ENCODE results near the gene TMED1. TPM values are rescaled to one million over a fixed set of nuclear protein-coding genes. Genes with fewer than 3 reads are reported as not detected.

The TMED1 gene
- total RNA-seq, 1 experiment from 2014 or later = 26.3 TPM

DNA sequence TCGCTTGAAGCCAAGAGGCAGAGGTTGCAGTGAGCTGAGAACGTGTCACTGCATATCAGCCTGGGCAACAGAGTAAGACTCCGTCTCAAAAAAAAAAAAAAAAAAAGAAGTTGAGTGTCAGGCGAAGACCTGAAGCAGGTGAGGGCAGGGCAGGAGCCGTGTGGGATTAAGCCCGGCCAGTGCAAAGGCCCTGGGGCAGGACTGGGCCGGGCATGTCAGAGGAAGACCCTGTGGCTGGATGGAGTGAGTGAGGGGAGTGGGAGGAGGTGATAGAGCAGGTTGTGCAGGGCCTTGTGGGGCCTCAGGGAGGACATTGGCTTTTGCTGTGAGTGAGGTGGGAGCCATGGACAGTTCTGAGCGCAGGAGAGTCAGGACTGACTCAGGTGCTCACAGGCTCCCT is 47.9 kb downstream of the TMED1 start:
- H3K9me3 ChIP-seq (ENCODE audit: control insufficient read depth in 1 of 2, insufficient read depth in 1 of 2, low read depth in 1 of 2, low read length in 2 of 2) = no peaks in the 10 kb centered on the region
- H3K4me1 ChIP-seq (ENCODE audit: control insufficient read depth in 1 of 2, insufficient read depth in 2 of 2, low read length in 2 of 2) = no peaks in the 10 kb centered on the region
- intact Hi-C loops (cut with micrococcal nuclease) = no loop called here
- H3K36me3 ChIP-seq (ENCODE audit: control insufficient read depth in 1 of 2, insufficient read depth in 2 of 2, low read length in 2 of 2) = peaks cover 32 to 49% of the 10 kb centered on the region in 2 experiments; a peak in 3 of 4 replicates
- H4K20me1 ChIP-seq (ENCODE audit: insufficient read depth) = no peaks in the 10 kb centered on the region
- H3K79me2 ChIP-seq (ENCODE audit: insufficient read depth, low read length) = no peaks in the 10 kb centered on the region
- H3K27me3 ChIP-seq (ENCODE audit: insufficient read depth, low read length) = no peaks in the 10 kb centered on the region
- no peak for DNase-seq (ENCODE audit: low read depth, low spot score)
- H3K27ac ChIP-seq (ENCODE audit: low read depth, low read length) = no peak overlapping the region
- H3K4me3 ChIP-seq (replicated peaks in 1 of 2; ENCODE audit: low read depth in 1 of 2, low read length in 2 of 2) = no peak overlapping the region
- TF ChIP-seq, protein P1, sequence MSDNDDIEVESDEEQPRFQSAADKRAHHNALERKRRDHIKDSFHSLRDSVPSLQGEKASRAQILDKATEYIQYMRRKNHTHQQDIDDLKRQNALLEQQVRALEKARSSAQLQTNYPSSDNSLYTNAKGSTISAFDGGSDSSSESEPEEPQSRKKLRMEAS (IDR thresholded peaks at IDR 0.05) = no peak
- TF ChIP-seq FOSL1 (IDR thresholded peaks at IDR 0.05; ENCODE audit: low read depth) = no peak
- no peak for TF ChIP-seq POLR2A (IDR thresholded peaks at IDR 0.05; ENCODE audit: borderline replicate concordance, extremely low read depth, insufficient read depth, insufficient read length)
- TF ChIP-seq, protein P2, sequence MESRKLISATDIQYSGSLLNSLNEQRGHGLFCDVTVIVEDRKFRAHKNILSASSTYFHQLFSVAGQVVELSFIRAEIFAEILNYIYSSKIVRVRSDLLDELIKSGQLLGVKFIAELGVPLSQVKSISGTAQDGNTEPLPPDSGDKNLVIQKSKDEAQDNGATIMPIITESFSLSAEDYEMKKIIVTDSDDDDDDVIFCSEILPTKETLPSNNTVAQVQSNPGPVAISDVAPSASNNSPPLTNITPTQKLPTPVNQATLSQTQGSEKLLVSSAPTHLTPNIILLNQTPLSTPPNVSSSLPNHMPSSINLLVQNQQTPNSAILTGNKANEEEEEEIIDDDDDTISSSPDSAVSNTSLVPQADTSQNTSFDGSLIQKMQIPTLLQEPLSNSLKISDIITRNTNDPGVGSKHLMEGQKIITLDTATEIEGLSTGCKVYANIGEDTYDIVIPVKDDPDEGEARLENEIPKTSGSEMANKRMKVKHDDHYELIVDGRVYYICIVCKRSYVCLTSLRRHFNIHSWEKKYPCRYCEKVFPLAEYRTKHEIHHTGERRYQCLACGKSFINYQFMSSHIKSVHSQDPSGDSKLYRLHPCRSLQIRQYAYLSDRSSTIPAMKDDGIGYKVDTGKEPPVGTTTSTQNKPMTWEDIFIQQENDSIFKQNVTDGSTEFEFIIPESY (IDR thresholded peaks at IDR 0.05; ENCODE audit: extremely low read depth, insufficient replicate concordance, low read length) = no peak
- TF ChIP-seq ATF3 (IDR thresholded peaks at IDR 0.05) = no peak
- no peak for TF ChIP-seq ZFX (IDR thresholded peaks at IDR 0.05)
- TF ChIP-seq SP1 (IDR thresholded peaks at IDR 0.05; ENCODE audit: low read depth) = no peak
- no peak for TF ChIP-seq EZH2phosphoT487 (IDR thresholded peaks at IDR 0.05; ENCODE audit: borderline replicate concordance)
- TF ChIP-seq SRF (IDR thresholded peaks at IDR 0.05; ENCODE audit: low read depth) = no peak
- TF ChIP-seq ELF1 (IDR thresholded peaks at IDR 0.05; ENCODE audit: borderline replicate concordance, low read depth) = no peak
- TF ChIP-seq CTCF (IDR thresholded peaks at IDR 0.05 in 2 of 3, conservative IDR thresholded peaks at IDR 0.05 in 1 of 3; ENCODE audit: borderline replicate concordance in 1 of 3, insufficient read depth in 1 of 3, low read depth in 2 of 3, low read length in 2 of 3) = no peak
- TF ChIP-seq REST (IDR thresholded peaks at IDR 0.05; ENCODE audit: low read depth) = no peak
- TF ChIP-seq ZNF274 (IDR thresholded peaks at IDR 0.05; ENCODE audit: low read depth, low read length) = no peak
- TF ChIP-seq EZH2 (IDR thresholded peaks at IDR 0.05) = no peak
- no peak for TF ChIP-seq SIN3A (IDR thresholded peaks at IDR 0.05; ENCODE audit: low read depth)
- no peak for TF ChIP-seq CBX3 (IDR thresholded peaks at IDR 0.05; ENCODE audit: low read depth)
- no peak for TF ChIP-seq JUND (IDR thresholded peaks at IDR 0.05)
- no peak for TF ChIP-seq RAD21 (IDR thresholded peaks at IDR 0.05; ENCODE audit: low read depth)
- BruUV-seq (replicated peaks) = no TSS peak
- no peak overlapping the region for H2AFZ ChIP-seq (ENCODE audit: low read depth, low read length, poor library complexity, severe bottlenecking)
- no peaks in the 10 kb centered on the region for H3K9me2 ChIP-seq (ENCODE audit: insufficient read depth)
- ChIA-PET CTCF (no interaction called here), RAD21 (ENCODE audit: low non-redundant PET in 1 of 2, low total read pairs in 2 of 2, uncharacterized antibody in 2 of 2, unreplicated experiment in 2 of 2) (interaction anchor here in 1 of 2 experiments (0.6 kb wide), 1 partner anchor 15 kb away, joined by 3 read pairs; no protein-coding TSS in a partner anchor), POLR2A (no interaction called here)
- H3K4me2 ChIP-seq (ENCODE audit: low read length) = no peak overlapping the region
- H3K9ac ChIP-seq (ENCODE audit: low read length) = no peak overlapping the region
- no peak for ATAC-seq
